ENCODE measurements around the gene GPATCH8. TPM values are rescaled to one million over a fixed set of nuclear protein-coding genes. Genes with fewer than 3 reads are reported as not detected.
A peak's percentile ranks its signal among the peaks of the same experiment; 100 is the strongest.

The GPATCH8 gene
- total and polyA plus RNA-seq, 5 donors, result 21.3 to 35.9 (median 33.2) TPM

DNA sequence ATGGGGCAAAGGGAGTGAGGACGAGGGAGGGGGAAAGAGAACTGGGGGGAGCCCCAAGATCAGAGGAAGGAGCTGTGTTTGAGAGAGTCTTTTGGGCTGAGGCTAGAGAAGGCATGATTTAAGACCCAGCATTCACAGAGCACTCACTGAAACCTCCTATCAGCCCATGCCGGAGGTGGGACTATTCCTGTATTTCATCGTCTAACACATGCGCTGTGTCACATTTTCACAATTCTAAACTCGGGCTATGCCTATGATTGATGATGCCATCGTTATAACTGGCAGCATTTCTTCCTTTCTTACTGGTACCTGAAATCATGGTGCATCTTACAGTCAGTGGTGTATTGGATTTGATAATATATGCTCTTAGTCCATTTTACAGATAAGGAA is 143.1 kb downstream of the GPATCH8 start:
- 59% methylated on average over 6 of the region's 6 CpGs for WGBS
- Histone ChIP-seq H3K27ac (ENCODE audit: low read length) (no peak overlapping the region), H3K9me3 (ENCODE audit: control insufficient read depth, low read length) (no peaks in the 10 kb centered on the region), H3K27me3 (ENCODE audit: control insufficient read depth, insufficient read depth) (no peaks in the 10 kb centered on the region), H3K4me1 (ENCODE audit: control insufficient read depth, insufficient read depth, low read length) (peaks cover 10% of the 10 kb centered on the region), H3K4me3 (ENCODE audit: low read length) (no peak overlapping the region)
- ATAC-seq, result no peak
- intact Hi-C loops (cut with DNase I), result no loop called here
- no peak for DNase-seq

DNA sequence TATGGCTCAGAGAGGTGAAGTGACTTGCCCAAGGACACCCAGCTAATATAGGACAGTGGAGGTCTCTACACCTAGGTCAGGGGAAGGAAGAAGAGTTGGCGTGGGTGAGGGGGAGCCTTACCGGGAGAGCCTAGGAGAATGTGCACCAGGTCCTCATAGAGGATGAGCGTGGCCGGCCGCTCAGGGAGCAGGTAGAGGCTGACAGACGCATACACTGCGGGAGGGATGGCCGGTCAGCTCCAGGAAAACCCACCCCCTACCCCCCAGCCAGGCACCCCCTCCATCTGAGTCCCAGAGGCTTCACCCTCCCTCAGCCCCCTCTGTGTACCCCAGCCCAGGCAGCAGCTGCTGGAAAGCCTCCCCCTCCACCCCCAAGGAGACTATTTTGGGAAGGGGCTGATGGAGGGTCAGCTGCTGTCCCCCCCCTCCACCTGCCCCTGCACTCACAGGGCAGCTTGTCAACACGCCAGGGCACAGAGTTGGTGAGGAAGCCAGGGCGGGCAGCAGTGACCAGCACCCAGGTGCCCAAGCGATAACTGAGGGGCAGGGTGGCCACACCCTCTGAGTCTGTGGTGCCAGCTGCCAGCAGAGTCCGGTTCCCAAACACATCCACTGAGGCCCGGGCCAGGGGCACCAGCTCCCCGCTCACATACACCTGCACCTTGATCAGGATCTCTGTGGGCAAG is 143.6 kb downstream of the GPATCH8 start:
- DNase-seq (peak in 2 of 3 donors; percentile 54 to 58), ATAC-seq (no peak)
- intact Hi-C loops (cut with DNase I), result no loop called here
- Histone ChIP-seq H3K4me3 (ENCODE audit: low read length) (no peak overlapping the region), H3K4me1 (ENCODE audit: control insufficient read depth, insufficient read depth, low read length) (peaks cover 10% of the 10 kb centered on the region), H3K27ac (ENCODE audit: low read length) (no peak overlapping the region), H3K9me3 (ENCODE audit: control insufficient read depth, low read length) (no peaks in the 10 kb centered on the region), H3K27me3 (ENCODE audit: control insufficient read depth, insufficient read depth) (no peaks in the 10 kb centered on the region)
- WGBS, result 90% methylated on average over 14 of the region's 14 CpGs

DNA sequence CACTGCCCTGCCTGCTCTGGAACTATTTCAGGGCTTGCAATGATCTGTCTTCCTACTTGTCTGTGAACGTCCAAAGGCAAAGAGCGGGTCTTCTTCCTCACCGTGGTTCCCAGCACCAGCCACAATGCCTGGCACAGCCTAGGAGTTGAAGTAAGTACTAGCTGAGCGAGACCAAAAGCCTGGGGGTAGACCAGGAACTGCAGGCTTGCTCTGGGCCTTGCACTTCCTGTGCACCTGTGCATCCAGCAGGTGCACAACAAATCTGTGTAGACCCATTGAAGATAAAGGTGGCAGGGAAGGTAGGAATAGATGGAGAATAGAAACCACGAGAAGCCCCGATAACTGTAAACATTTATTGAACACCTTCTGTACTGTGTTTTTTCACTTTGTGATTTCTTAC is 144.2 kb downstream of the GPATCH8 start:
- peak in 1 of 3 donors; percentile 21 for DNase-seq

DNA sequence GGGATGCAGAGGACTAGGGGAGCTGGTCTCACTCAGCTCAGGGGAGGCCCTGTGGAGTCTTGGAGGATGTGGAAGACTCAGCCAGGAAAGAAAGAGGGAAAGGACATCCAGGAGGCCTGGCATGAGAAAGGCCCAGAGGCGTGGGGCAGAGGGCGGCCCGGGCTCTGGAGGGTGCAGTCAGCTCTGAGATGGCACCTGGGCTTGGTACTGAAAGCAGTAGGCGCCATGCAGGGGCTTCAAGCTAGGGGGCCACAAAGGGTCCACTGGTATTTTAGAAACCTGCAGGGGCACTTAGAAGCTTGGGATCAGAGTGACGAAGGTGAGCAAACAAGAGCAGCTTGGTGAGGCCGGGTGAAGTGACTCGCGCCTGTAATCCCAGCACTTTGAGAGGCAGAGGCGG is 145.1 kb downstream of the GPATCH8 start:
- WGBS, result 90% methylated on average over 9 of the region's 9 CpGs
- Histone ChIP-seq H3K4me3 (ENCODE audit: low read length) (no peak overlapping the region), H3K9me3 (ENCODE audit: control insufficient read depth, low read length) (no peaks in the 10 kb centered on the region), H3K27me3 (ENCODE audit: control insufficient read depth, insufficient read depth) (no peaks in the 10 kb centered on the region), H3K4me1 (ENCODE audit: control insufficient read depth, insufficient read depth, low read length) (peaks cover 10% of the 10 kb centered on the region), H3K27ac (ENCODE audit: low read length) (no peak overlapping the region)
- intact Hi-C loops (cut with DNase I), result no loop called here
- DNase-seq (peak in 1 of 3 donors; percentile 16), ATAC-seq (no peak)

More for the DNA sequence above, 144.2 kb downstream of the GPATCH8 start:
- no peak overlapping the region for H3K27ac ChIP-seq (ENCODE audit: low read length)
- intact Hi-C loops (cut with DNase I), result no loop called here
- no peaks in the 10 kb centered on the region for H3K9me3 ChIP-seq (ENCODE audit: control insufficient read depth, low read length)
- WGBS, result 75% methylated on average over 6 of the region's 6 CpGs
- H3K27me3 ChIP-seq (ENCODE audit: control insufficient read depth, insufficient read depth), result no peaks in the 10 kb centered on the region
- ATAC-seq, result no peak
- peaks cover 10% of the 10 kb centered on the region for H3K4me1 ChIP-seq (ENCODE audit: control insufficient read depth, insufficient read depth, low read length)
- no peak overlapping the region for H3K4me3 ChIP-seq (ENCODE audit: low read length)

DNA sequence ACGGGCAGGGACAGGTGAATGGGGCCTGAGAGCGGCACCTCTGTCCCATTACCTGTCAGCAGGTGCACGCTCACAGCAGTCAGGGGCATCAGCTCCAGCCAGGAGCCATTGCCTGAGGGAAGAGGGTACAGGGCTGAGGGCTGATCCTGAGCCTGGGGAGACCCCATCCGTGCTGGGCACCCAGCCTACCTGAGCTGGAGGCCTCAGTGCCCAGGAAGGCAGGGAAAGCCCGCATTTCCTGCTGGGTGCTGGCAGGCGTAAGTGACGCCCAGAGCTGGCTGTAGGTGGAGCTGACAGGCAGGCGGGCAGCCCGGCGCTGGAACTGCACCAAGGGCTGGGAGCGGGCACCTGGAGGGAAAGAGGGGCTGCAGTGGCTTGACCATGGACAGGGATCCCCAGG is 147.0 kb downstream of the GPATCH8 start:
- Histone ChIP-seq H3K4me3 (ENCODE audit: low read length) (no peak overlapping the region), H3K9me3 (ENCODE audit: control insufficient read depth, low read length) (no peaks in the 10 kb centered on the region), H3K4me1 (ENCODE audit: control insufficient read depth, insufficient read depth, low read length) (peaks cover 4% of the 10 kb centered on the region), H3K27ac (ENCODE audit: low read length) (no peak overlapping the region), H3K27me3 (ENCODE audit: control insufficient read depth, insufficient read depth) (no peaks in the 10 kb centered on the region)
- DNase-seq, result peak in 1 of 3 donors; percentile 48
- no peak for ATAC-seq
- intact Hi-C loops (cut with DNase I), result no loop called here
- 87% methylated on average over 11 of the region's 11 CpGs for WGBS

DNA sequence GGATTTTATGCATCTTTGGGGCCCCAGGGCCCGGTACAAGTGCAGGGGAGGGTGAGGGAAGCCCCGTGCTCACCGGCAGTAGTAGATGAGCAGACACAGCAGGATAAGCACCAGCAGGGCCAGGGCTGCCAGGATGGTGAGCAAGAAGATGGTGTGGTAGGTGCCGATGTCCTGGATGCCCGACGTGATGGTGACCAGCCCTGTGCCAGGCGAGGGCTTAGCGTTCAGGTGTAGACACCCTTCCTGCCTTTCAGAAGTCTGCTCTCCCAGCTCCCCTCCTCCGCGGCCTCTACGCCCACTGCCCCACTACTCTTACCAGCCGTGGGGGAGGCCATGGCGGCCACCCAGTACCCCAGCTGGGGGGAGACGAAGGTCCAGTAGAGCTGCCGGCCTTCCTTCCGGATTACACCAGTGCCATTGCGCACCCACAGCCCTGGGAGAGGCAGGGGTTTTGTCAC is 147.5 kb downstream of the GPATCH8 start:
- no peak for ATAC-seq
- peak in 2 of 3 donors; percentile 53 to 57 for DNase-seq
- Histone ChIP-seq H3K4me1 (ENCODE audit: control insufficient read depth, insufficient read depth, low read length) (no peaks in the 10 kb centered on the region), H3K27me3 (ENCODE audit: control insufficient read depth, insufficient read depth) (no peaks in the 10 kb centered on the region), H3K4me3 (ENCODE audit: low read length) (no peak overlapping the region), H3K27ac (ENCODE audit: low read length) (no peak overlapping the region), H3K9me3 (ENCODE audit: control insufficient read depth, low read length) (no peaks in the 10 kb centered on the region)
- intact Hi-C loops (cut with DNase I), result no loop called here
- 84% methylated on average over 17 of the region's 17 CpGs for WGBS

DNA sequence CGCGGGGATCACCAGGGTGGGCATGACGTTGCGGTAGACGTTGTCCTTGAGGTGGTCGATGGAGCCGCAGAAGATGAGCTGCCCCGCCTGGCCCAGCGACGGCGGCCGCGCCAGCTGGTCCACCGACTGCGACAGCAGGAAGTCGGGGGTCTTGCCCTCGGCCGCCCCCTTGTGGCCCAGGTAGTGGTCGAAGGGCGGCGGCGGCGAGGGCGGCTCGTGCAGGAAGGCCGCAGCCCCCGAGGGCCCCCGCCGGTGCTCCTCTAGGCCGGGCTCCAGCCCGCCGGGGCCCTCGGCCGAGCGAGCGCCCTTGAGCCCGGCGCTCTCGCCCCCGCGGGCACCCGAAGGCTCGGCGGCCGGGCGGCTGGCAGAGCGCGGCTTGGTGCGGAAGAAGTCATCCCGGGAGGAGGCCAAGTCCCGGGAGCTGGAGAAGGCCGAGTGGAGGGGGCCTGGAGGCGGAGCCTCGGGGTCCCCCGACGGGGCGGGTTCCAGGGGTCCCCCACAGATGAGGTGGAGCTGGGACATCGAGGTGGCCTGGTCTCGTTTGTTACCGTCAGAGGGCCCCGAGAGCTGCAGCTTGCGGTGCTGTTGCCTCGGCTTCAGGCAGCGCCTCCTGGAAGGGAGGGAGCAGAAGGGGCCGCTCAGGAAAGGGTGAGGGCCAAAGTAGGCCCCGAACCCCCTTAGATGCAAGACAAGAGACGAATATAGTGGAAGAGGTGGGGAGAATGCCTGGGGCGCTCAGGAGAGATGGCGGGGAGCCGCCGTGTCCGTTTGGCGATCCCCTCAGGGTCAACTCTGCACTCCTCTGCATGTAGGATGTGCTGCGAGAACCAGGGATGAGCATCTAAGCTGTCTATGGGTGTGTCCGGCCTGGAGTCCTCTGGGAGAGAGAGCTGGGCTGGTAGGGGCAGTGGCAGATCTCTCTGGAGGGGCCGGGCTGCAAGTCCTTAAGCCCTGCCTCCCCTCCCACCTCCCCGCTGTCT is 148.3 kb downstream of the GPATCH8 start:
- 52% methylated on average over 77 of the region's 77 CpGs for WGBS
- intact Hi-C loops (cut with DNase I), result no loop called here
- H3K4me1 ChIP-seq (ENCODE audit: control insufficient read depth, insufficient read depth, low read length), result no peaks in the 10 kb centered on the region
- no peaks in the 10 kb centered on the region for H3K9me3 ChIP-seq (ENCODE audit: control insufficient read depth, low read length)
- H3K4me3 ChIP-seq (ENCODE audit: low read length), result peak overlapping the region; percentile 33
- DNase-seq, result peak; percentile 58 to 88 (median 86)
- no peaks in the 10 kb centered on the region for H3K27me3 ChIP-seq (ENCODE audit: control insufficient read depth, insufficient read depth)
- no peak overlapping the region for H3K27ac ChIP-seq (ENCODE audit: low read length)
- ATAC-seq, result no peak

DNA sequence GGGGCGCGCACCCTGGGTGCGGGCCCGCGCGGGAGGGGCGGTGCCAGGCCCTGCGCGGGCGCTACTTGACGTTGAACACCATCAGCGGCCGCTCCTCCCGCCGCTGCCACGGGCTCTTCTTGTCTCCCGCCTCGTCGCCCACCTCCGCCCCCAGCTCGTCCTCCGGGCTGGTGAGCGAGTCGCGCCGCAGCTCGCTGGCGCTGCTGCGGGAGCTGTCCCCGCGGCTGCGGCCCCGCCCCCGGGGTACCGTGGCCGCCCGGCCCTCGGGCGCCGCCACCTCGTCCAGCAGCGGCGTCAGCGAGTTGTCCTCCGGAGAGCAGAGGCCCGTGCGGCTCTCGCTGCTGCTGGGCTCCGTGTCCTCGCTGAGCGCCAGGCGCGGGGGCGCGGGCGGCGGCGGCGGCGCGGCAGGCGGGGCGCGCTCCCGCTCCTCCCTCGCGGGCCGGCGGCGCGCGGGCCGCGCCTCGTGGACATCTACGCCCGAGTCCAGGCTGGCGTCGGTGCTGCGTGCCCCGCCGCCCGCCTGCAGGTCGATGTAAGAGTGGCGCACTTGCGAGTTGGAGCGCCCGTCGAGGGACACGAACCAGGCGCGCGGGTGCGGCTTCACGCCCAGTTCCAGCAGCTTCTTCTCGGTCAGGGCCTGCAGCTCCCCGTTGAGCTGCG is 149.4 kb downstream of the GPATCH8 start:
- ATAC-seq (peak in 1 of 2 donors; percentile 23), DNase-seq (peak; percentile 47 to 85 (median 82))
- H3K4me3 ChIP-seq (ENCODE audit: low read length), result peak overlapping the region; percentile 33
- 27% methylated on average over 98 of the region's 98 CpGs for WGBS
- no peaks in the 10 kb centered on the region for H3K4me1 ChIP-seq (ENCODE audit: control insufficient read depth, insufficient read depth, low read length)
- no peaks in the 10 kb centered on the region for H3K27me3 ChIP-seq (ENCODE audit: control insufficient read depth, insufficient read depth)
- H3K27ac ChIP-seq (ENCODE audit: low read length), result no peak overlapping the region
- intact Hi-C loops (cut with DNase I), result no loop called here
- H3K9me3 ChIP-seq (ENCODE audit: control insufficient read depth, low read length), result no peaks in the 10 kb centered on the region

DNA sequence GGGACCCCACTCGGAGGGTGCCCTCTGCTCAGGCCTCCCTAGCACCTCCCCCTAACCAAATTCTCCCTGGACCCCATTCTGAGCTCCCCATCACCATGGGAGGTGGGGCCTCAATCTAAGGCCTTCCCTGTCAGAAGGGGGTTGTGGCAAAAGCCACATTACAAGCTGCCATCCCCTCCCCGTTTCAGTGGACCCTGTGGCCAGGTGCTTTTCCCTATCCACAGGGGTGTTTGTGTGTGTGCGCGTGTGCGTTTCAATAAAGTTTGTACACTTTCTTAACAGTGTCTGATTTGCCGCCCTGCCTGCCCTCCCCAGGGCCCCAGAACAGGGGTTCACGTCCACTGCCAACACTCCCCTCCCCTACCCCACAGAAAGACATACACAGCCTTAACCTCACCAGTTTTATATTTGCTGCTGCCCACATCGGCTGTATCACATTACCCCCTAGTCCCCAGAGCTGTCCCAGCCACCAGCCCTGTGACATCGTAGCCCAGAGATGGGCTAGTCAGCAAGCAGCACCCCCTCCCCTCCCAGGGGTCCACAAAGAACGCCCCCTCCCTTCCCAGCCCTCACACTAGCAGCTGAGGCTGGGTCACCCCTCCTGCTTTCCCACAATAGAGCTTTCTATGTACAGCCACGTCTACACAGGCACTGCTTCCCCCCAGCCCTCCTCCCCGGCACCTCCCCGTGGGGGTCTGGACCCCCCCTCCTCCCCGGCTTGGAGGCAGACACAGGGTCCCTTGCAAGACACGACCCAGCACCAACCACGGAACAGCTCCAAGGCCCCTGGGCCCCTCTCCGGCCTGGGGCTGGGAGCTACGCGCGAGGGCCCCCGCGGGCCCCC is 150.2 kb downstream of the GPATCH8 start:
- H3K4me3 ChIP-seq (ENCODE audit: low read length), result peak overlapping the region; percentile 33
- H3K27ac ChIP-seq (ENCODE audit: low read length), result no peak overlapping the region
- WGBS, result 49% methylated on average over 22 of the region's 22 CpGs
- H3K4me1 ChIP-seq (ENCODE audit: control insufficient read depth, insufficient read depth, low read length), result no peaks in the 10 kb centered on the region
- intact Hi-C loops (cut with DNase I), result no loop called here
- no peaks in the 10 kb centered on the region for H3K27me3 ChIP-seq (ENCODE audit: control insufficient read depth, insufficient read depth)
- DNase-seq, result peak in 2 of 3 donors; percentile 50 to 69
- ATAC-seq, result no peak
- no peaks in the 10 kb centered on the region for H3K9me3 ChIP-seq (ENCODE audit: control insufficient read depth, low read length)
